ENCODE results near the gene PXDC1.
"Not testable (repeated sequence)": the region's sequence is repeated elsewhere in the genome, so short reads cannot be mapped to it uniquely, and the experiment has no call there.

DNA sequence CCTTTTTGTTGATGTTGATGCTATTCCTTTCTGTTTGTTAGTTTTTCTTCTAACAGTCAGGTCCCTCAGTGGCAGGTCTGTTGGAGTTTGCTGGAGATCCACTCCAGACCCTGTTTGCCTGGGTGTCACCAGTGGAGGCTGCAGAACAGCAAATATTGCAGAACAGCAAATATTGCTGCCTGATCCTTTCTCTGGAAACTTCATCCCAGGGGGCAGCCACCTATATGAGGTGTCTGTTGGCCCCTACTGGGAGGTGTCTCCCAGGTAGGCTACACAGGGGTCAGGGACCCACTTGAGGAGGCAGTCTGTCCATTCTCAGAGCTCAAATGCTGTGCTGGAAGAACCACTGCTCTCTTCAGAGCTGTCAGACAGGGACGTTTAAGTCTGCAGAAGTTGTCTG is 74.2 kb downstream of the PXDC1 start:
- TF ChIP-seq, protein P1, sequence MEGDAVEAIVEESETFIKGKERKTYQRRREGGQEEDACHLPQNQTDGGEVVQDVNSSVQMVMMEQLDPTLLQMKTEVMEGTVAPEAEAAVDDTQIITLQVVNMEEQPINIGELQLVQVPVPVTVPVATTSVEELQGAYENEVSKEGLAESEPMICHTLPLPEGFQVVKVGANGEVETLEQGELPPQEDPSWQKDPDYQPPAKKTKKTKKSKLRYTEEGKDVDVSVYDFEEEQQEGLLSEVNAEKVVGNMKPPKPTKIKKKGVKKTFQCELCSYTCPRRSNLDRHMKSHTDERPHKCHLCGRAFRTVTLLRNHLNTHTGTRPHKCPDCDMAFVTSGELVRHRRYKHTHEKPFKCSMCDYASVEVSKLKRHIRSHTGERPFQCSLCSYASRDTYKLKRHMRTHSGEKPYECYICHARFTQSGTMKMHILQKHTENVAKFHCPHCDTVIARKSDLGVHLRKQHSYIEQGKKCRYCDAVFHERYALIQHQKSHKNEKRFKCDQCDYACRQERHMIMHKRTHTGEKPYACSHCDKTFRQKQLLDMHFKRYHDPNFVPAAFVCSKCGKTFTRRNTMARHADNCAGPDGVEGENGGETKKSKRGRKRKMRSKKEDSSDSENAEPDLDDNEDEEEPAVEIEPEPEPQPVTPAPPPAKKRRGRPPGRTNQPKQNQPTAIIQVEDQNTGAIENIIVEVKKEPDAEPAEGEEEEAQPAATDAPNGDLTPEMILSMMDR (IDR thresholded peaks at IDR 0.05), result not testable (repeated sequence)
- not testable (repeated sequence) for TF ChIP-seq POLR2A (IDR thresholded peaks at IDR 0.05)

Measured in right lobe of liver (tissue), 4 donors.